22Rv1 (cell line): ENCODE data around the gene ROBO4.

Source experiments
- CTCF ChIP-seq: fragments of 450-650 bp; IDR thresholded peaks from 2 replicates; pipeline ENCODE4 v1.5.1; 2017; ENCODE audit warnings: mild to moderate bottlenecking
- ZFX ChIP-seq: fragments of 450-650 bp; IDR thresholded peaks from 2 replicates; pipeline ENCODE4 v1.6.1; 2017; ENCODE audit warnings: antibody characterized with exemption, borderline replicate concordance

GRCh38 chr11:124942466-124943253 is 45.0 kb upstream of the ROBO4 start:
- no peak for TF ChIP-seq CTCF
- TF ChIP-seq ZFX = no peak
